Body of pancreas (tissue), 4 donors: ENCODE data around the gene KLHDC9.

Experiments used
- CTCF ChIP-seq, 7 experiments: fragments of 450-650 bp in 4 of 7; fragments of 200-600 bp in 3 of 7; sonication (generic) in 3 of 7; IDR thresholded peaks; one replicate each; pipeline ENCODE4 v1.5.1; 2016 to 2019; ENCODE audit warnings: antibody characterized with exemption in 7 of 7
- POLR2A ChIP-seq, 3 donors: fragments of 450-650 bp; IDR thresholded peaks; one replicate each; pipeline ENCODE4 v1.6.1; 2016; ENCODE audit warnings: antibody characterized with exemption in 3 of 3, mild to moderate bottlenecking in 2 of 3

DNA sequence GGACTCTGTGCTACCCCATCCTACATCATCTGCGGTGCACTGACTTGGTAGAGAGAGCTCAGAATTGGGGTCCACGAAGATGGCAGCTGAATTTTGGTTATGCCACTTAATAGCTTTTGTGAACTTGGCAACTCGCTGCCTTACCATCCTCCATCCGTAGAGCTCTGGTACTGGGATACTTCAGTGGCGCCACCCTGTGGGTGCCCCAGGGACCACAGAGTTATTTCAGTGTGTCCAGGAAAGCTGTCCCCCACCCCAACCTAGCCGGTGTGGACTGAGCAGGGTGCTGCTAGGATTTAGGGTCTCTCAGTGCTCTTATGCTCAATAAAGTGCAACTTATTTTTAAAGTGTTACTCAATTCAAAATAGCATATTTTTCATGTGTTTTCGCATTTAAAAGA is 43.4 kb upstream of the KLHDC9 start:
- TF ChIP-seq POLR2A (IDR thresholded peaks at IDR 0.05) (no peak), CTCF (IDR thresholded peaks at IDR 0.05) (no peak)
